ENCODE data around the gene BTF3L4.

The BTF3L4 gene

DNA sequence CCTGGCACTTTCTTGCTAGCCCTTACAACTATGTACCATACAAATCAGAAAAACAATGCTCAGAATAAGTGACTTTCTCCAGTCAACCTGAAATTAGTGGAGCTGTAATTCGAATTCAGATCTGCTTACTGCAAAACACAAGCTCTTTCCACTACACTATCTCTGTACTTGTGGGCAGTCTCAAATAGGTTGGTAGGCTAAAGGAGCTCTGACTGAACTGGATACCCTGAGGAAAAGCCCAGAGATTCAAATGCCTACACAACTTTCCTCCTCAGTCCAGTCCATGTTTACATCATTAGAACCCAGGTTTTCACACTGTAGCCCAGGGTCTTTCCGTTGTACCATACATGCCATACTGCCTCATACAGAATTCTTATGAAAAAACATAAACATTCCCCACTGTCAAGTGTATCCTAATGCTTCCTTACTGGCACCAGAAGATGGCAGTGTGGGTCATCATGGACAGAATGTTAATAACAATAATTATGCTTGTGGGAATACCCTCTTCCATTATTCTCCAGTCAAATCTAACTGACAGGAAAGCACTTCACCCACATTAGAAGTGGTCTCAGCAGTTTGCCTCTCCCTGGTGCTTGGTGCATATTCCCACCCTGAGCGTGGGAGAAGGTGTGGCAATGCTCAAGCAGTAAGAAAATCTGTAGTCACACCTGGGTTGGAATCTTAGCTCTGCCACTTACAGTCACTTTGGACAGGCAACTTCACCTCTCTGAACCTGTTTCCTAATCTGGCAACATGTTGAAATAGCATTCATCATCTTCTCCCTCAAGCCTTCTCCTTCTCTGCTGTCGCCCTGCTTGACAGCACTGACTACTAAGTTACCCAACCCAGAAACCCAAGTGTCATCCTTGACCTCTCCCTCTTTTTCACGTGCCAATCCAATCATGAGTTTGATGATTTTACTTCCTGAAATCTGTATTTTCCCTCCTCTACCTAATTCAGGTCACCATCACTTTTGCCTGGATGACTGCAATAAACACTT is 71.4 kb downstream of the BTF3L4 start:
- no peak for DNase-seq

DNA sequence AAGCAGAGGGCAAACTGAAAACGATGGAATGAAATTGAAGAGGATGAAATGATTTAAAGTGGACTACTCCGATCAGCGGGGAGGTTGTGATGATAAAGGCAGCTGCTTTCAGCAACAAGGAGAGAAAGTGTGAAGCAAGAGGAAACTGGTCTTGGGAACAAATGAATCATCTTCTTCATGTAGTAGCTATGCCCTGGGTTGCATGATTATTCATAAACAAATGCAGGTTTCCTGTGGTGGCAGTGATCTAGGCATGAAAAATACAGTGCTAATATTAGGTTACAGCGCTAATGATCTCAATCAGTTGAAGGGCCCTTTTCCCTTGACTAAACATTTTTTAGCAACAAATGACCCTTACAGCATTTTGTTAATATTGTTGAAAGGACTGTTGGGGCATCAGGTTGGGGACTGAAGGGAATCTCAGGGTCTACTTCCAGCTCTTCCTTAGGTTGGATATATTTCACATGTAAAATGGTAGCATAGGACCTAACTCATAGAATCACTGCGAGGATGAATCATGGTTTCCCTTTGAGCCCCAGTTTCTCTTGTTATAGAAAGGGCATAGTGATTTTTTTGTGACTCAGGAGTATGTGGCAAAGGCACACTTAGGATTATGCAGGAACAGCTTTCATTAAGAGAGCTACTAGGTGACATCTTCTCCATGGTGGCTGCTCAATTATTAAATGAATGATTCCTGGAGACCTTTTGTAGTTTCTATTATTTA is 83.9 kb downstream of the BTF3L4 start:
- no peak for DNase-seq
